Panc1 (cell line): ENCODE measurements around the gene RASGRF2.

Experiments used
- POLR2AphosphoS5 ChIP-seq: IDR thresholded peaks from 2 replicates; pipeline ENCODE4 v1.6.1; 2012; ENCODE audit warnings: mild to moderate bottlenecking, low read depth, low read length, moderate library complexity
- REST ChIP-seq, 2 experiments: IDR thresholded peaks; 2 replicates each; pipeline ENCODE4 v1.6.1; 2011 to 2012; ENCODE audit warnings: low read depth in 2 of 2, control low read depth in 1 of 2, low read length in 1 of 2, mild to moderate bottlenecking in 1 of 2, moderate library complexity in 1 of 2; ENCODE audit not compliant: insufficient read depth in 1 of 2
- SIN3A ChIP-seq: IDR thresholded peaks from 2 replicates; pipeline ENCODE4 v1.6.1; 2012; ENCODE audit warnings: low read depth, mild to moderate bottlenecking, low read length, moderate library complexity, borderline replicate concordance; ENCODE audit not compliant: insufficient read depth
- TCF7L2 ChIP-seq: IDR thresholded peaks from 2 replicates; pipeline ENCODE4 v1.6.1; 2011; ENCODE audit warnings: mild to moderate bottlenecking, low read depth, low read length, inconsistent platforms
- TF ChIP-seq, protein P1 (sequence below): fragments of 450-650 bp; IDR thresholded peaks from 2 replicates; pipeline ENCODE4 v1.5.1; 2017; ENCODE audit warnings: mild to moderate bottlenecking

GRCh38 chr5:80917631-80918030, 42.5 kb upstream of the RASGRF2 start:
- TF ChIP-seq, protein P1, sequence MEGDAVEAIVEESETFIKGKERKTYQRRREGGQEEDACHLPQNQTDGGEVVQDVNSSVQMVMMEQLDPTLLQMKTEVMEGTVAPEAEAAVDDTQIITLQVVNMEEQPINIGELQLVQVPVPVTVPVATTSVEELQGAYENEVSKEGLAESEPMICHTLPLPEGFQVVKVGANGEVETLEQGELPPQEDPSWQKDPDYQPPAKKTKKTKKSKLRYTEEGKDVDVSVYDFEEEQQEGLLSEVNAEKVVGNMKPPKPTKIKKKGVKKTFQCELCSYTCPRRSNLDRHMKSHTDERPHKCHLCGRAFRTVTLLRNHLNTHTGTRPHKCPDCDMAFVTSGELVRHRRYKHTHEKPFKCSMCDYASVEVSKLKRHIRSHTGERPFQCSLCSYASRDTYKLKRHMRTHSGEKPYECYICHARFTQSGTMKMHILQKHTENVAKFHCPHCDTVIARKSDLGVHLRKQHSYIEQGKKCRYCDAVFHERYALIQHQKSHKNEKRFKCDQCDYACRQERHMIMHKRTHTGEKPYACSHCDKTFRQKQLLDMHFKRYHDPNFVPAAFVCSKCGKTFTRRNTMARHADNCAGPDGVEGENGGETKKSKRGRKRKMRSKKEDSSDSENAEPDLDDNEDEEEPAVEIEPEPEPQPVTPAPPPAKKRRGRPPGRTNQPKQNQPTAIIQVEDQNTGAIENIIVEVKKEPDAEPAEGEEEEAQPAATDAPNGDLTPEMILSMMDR: no peak
- TF ChIP-seq SIN3A (no peak), REST (IDR thresholded peaks at IDR 0.05; ENCODE audit: insufficient read depth in 1 of 2, low read depth in 2 of 2, low read length in 1 of 2) (no peak), POLR2AphosphoS5 (no peak), TCF7L2 (no peak)
